MM.1S (cell line): ENCODE data around the gene CLEC16A.

Experiments
- DNase-seq: peaks from one replicate; pipeline ENCODE4 v3.0.0-alpha.2; 2015
- H2AFZ ChIP-seq: fragments of 300-600 bp; sonication (generic); 2 replicates; pipeline ENCODE4 v1.6.0; 2016; ENCODE audit warnings: antibody characterized with exemption, low read length
- H3F3A ChIP-seq: fragments of 300-600 bp; sonication (generic); 2 replicates; pipeline ENCODE4 v1.6.1; 2016; ENCODE audit warnings: mild to moderate bottlenecking, antibody characterized with exemption, low read length, moderate library complexity, mixed read lengths; ENCODE audit not compliant: insufficient read depth
- H3K27ac ChIP-seq: fragments of 300-600 bp; sonication (generic); 2 replicates; pipeline ENCODE4 v1.5.1; 2016; ENCODE audit warnings: mild to moderate bottlenecking, low read length
- H3K27me3 ChIP-seq: fragments of 300-600 bp; sonication (generic); replicated peaks from 2 replicates; pipeline ENCODE4 v1.6.0; 2016; ENCODE audit warnings: low read length; ENCODE audit not compliant: insufficient read depth
- H3K36me3 ChIP-seq: fragments of 300-600 bp; sonication (generic); replicated peaks from 2 replicates; pipeline ENCODE4 v1.6.1; 2016; ENCODE audit warnings: mild to moderate bottlenecking, low read length, mixed read lengths; ENCODE audit not compliant: insufficient read depth
- H3K4me1 ChIP-seq: fragments of 300-600 bp; sonication (generic); 2 replicates; pipeline ENCODE4 v1.6.1; 2016; ENCODE audit warnings: low read length, mixed read lengths
- H3K4me2 ChIP-seq: fragments of 300-600 bp; sonication (generic); 2 replicates; pipeline ENCODE4 v1.6.0; 2016; ENCODE audit warnings: low read depth, low read length
- H3K4me3 ChIP-seq: fragments of 300-600 bp; sonication (generic); 2 replicates; pipeline ENCODE4 v1.5.1; 2016; ENCODE audit warnings: low read length, mixed read lengths
- H3K79me2 ChIP-seq: fragments of 300-600 bp; sonication (generic); 2 replicates; pipeline ENCODE4 v1.6.1; 2016; ENCODE audit warnings: mixed run types, low read length, mixed read lengths
- H3K9ac ChIP-seq: fragments of 300-600 bp; sonication (generic); 2 replicates; pipeline ENCODE4 v1.6.1; 2016; ENCODE audit warnings: low read length, mixed read lengths
- H3K9me2 ChIP-seq: fragments of 300-600 bp; sonication (generic); replicated peaks from 2 replicates; pipeline ENCODE4 v1.6.1; 2016; ENCODE audit warnings: mild to moderate bottlenecking, low read length, mixed read lengths; ENCODE audit not compliant: insufficient read depth
- H3K9me3 ChIP-seq: fragments of 300-600 bp; sonication (generic); replicated peaks from 2 replicates; pipeline ENCODE4 v1.6.1; 2016; ENCODE audit warnings: mild to moderate bottlenecking, low read length, mixed read lengths; ENCODE audit not compliant: insufficient read depth
- H4K20me1 ChIP-seq: fragments of 300-600 bp; sonication (generic); 2 replicates; pipeline ENCODE4 v1.6.1; 2016; ENCODE audit warnings: mild to moderate bottlenecking, low read length, moderate library complexity, mixed read lengths; ENCODE audit not compliant: insufficient read depth
- EZH2 ChIP-seq: fragments of 300-600 bp; sonication (generic); optimal IDR thresholded peaks from 2 replicates; pipeline ENCODE3; 2017; ENCODE audit warnings: low read depth, mild to moderate bottlenecking, antibody characterized with exemption, low read length, mixed read lengths
- EZH2phosphoT487 ChIP-seq: fragments of 300-600 bp; sonication (generic); IDR thresholded peaks from 2 replicates; pipeline ENCODE4 v1.6.1; 2018; ENCODE audit warnings: antibody characterized with exemption, low read length
- TF ChIP-seq, protein P1 (sequence below): fragments of 300-600 bp; sonication (generic); IDR thresholded peaks from 2 replicates; pipeline ENCODE4 v1.5.1; 2016; ENCODE audit warnings: antibody characterized with exemption, low read length, mixed read lengths

CLEC16A gene

DNA sequence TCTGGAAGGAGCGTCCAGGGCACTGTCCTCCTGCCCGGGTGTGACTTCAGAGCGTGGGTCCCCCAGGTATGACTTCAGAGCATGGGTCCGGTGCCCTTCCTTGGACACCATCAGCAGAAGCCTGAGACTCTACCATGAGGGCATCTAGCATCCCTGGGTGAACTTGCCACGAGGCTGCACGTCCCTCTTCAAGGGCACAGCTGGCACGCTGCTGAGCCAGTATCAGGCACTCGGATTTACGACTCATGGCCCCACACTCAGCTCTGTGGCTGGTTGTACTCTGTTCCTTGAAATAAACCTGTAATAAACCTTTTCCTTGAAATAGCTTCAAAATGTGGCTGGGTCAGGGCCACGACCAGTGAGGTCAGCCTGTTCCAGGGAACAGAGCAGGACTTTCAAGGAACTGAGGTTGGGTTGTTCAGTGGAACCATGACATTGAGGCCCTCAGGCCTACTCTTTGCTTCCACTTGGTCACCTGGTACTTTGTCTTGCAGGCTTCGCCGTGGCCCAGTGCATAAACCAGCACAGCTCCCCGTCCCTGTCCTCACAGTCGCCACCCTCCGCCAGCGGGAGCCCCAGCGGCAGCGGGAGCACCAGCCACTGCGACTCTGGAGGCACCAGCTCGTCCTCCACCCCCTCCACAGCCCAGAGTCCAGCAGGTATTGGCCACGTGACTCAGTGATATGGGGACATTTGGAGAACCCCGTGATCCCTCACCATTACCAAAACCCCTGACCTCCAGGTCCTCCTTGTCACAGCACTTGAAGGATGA, 221.7 kb downstream of the CLEC16A start:
- no peaks in the 10 kb centered on the region for H3F3A ChIP-seq
- no peak overlapping the region for H3K27ac ChIP-seq
- TF ChIP-seq, protein P1, sequence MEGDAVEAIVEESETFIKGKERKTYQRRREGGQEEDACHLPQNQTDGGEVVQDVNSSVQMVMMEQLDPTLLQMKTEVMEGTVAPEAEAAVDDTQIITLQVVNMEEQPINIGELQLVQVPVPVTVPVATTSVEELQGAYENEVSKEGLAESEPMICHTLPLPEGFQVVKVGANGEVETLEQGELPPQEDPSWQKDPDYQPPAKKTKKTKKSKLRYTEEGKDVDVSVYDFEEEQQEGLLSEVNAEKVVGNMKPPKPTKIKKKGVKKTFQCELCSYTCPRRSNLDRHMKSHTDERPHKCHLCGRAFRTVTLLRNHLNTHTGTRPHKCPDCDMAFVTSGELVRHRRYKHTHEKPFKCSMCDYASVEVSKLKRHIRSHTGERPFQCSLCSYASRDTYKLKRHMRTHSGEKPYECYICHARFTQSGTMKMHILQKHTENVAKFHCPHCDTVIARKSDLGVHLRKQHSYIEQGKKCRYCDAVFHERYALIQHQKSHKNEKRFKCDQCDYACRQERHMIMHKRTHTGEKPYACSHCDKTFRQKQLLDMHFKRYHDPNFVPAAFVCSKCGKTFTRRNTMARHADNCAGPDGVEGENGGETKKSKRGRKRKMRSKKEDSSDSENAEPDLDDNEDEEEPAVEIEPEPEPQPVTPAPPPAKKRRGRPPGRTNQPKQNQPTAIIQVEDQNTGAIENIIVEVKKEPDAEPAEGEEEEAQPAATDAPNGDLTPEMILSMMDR = no peak
- TF ChIP-seq EZH2phosphoT487 = no peak
- no peak for TF ChIP-seq EZH2
- no peak overlapping the region for H3K4me3 ChIP-seq
- H3K9me2 ChIP-seq = no peaks in the 10 kb centered on the region
- no peaks in the 10 kb centered on the region for H3K27me3 ChIP-seq
- no peaks in the 10 kb centered on the region for H3K79me2 ChIP-seq
- no peak overlapping the region for H3K4me2 ChIP-seq
- no peaks in the 10 kb centered on the region for H4K20me1 ChIP-seq
- no peak for DNase-seq
- no peak overlapping the region for H3K9ac ChIP-seq
- H3K4me1 ChIP-seq = no peaks in the 10 kb centered on the region
- no peaks in the 10 kb centered on the region for H3K36me3 ChIP-seq
- no peaks in the 10 kb centered on the region for H3K9me3 ChIP-seq
- H2AFZ ChIP-seq = no peak overlapping the region

DNA sequence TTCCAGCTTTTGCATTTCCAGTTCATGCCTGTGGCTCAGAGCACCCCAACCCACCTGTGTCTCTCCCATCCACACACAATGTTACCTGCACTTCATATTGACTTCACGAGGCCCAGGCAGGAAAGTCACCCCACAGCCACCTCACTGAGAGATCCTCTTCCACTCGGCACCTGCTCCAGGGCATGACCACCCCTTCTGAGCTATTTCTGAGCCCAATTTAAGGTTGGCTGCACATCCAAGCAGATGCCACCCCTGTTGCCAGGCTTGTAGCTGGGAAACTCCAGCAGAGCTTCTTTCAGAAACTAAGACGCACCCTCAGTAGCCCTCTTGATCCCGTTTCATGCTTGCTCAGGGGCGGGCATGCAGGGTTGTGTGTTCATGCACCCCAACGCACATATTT, 223.2 kb downstream of the CLEC16A start:
- Histone ChIP-seq H3K36me3 (no peaks in the 10 kb centered on the region), H3K9me3 (no peaks in the 10 kb centered on the region), H3K4me1 (no peaks in the 10 kb centered on the region), H3F3A (no peaks in the 10 kb centered on the region), H3K9me2 (no peaks in the 10 kb centered on the region), H3K79me2 (no peaks in the 10 kb centered on the region), H2AFZ (no peak overlapping the region), H3K4me3 (no peak overlapping the region), H3K27ac (no peak overlapping the region), H4K20me1 (no peaks in the 10 kb centered on the region), H3K4me2 (no peak overlapping the region), H3K9ac (no peak overlapping the region), H3K27me3 (no peaks in the 10 kb centered on the region)
- no peak for DNase-seq
- no peak for TF ChIP-seq EZH2
- TF ChIP-seq EZH2phosphoT487 = no peak

DNA sequence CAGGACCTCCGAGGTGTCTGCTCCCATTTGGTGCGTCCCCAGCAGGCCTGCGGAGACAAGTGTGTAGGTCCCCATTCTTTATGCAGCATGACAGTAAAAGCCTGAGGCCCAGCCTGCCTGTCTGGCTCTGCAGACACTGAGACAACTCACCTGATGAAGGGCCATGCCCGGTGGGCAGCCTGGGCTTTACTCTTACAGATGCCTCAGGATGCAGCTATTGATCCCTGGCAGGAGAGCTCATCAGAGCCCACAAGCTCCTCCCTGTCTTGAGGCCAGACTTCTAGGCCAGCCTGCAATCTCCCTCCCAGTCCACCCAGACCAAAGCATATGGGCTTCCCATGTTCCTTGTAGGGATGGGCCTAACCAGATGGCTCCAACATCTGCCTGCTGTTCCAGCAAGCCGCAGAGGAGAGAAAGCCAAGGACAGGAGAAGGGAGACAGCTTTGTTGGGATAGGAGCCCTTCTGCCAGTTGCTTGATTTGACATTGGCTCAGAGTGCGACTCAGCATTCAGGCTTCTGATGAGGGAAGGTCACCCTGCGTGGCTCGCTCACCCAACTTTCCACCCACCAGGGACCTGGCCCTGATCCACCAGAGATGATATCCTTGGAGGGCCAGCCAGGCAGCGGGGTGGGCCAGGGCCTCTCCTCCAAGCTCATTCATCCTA, 224.2 kb downstream of the CLEC16A start:
- Histone ChIP-seq H3K36me3 (no peaks in the 10 kb centered on the region), H3K79me2 (no peaks in the 10 kb centered on the region), H4K20me1 (no peaks in the 10 kb centered on the region), H3K4me1 (no peaks in the 10 kb centered on the region), H3K9me2 (no peaks in the 10 kb centered on the region), H3K4me3 (no peak overlapping the region), H3K9me3 (no peaks in the 10 kb centered on the region), H2AFZ (no peak overlapping the region), H3F3A (no peaks in the 10 kb centered on the region), H3K9ac (no peak overlapping the region), H3K27me3 (no peaks in the 10 kb centered on the region), H3K4me2 (no peak overlapping the region), H3K27ac (no peak overlapping the region)
- TF ChIP-seq EZH2 = no peak
- TF ChIP-seq, protein P1 = no peak
- TF ChIP-seq EZH2phosphoT487 = no peak
- DNase-seq = no peak

DNA sequence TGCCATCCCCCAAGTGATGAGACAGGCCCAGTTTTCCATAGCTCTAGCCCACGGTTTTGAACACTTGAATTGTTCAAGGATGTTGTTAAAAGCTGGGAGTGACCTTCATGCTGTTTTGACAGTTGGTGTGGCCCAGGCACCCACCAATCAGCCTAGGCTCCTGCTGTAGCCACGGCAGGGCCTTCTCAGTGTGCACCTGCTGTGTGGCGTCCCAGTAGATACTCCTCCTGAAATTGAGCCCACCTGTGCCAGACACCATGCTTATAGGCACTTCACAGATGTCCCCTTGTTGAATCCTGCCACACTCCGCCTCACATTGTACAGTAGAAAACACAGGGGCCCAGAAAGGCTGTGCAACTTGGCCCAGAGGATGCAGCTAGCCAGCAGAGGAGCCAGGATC, 225.3 kb downstream of the CLEC16A start:
- Histone ChIP-seq H3K4me2 (no peak overlapping the region), H2AFZ (no peak overlapping the region), H3K27me3 (no peaks in the 10 kb centered on the region), H3K79me2 (no peaks in the 10 kb centered on the region), H3K4me3 (no peak overlapping the region), H3F3A (no peaks in the 10 kb centered on the region), H3K9me2 (no peaks in the 10 kb centered on the region), H3K36me3 (no peaks in the 10 kb centered on the region), H3K9me3 (no peaks in the 10 kb centered on the region), H3K27ac (no peak overlapping the region), H4K20me1 (no peaks in the 10 kb centered on the region), H3K4me1 (no peaks in the 10 kb centered on the region), H3K9ac (no peak overlapping the region)
- no peak for DNase-seq
- TF ChIP-seq, protein P1 = no peak
- TF ChIP-seq EZH2 (no peak), EZH2phosphoT487 (no peak)
